K562 treated with DMSO at 1 percent for 24 hours (cell line): ENCODE results near the gene ABCC4. TPM values are rescaled to one million over a fixed set of nuclear protein-coding genes. Genes with fewer than 3 reads are reported as not detected.

Experiments used
- total RNA-seq: library from RNA; unstranded; fragments of 300-600 nt; gene quantifications from 2 replicates; pipeline ENCODE4 v1.2.3, GENCODE V29; 2022; ENCODE audit warnings: low read depth; ENCODE audit not compliant: insufficient read depth

Gene ABCC4, protein sequence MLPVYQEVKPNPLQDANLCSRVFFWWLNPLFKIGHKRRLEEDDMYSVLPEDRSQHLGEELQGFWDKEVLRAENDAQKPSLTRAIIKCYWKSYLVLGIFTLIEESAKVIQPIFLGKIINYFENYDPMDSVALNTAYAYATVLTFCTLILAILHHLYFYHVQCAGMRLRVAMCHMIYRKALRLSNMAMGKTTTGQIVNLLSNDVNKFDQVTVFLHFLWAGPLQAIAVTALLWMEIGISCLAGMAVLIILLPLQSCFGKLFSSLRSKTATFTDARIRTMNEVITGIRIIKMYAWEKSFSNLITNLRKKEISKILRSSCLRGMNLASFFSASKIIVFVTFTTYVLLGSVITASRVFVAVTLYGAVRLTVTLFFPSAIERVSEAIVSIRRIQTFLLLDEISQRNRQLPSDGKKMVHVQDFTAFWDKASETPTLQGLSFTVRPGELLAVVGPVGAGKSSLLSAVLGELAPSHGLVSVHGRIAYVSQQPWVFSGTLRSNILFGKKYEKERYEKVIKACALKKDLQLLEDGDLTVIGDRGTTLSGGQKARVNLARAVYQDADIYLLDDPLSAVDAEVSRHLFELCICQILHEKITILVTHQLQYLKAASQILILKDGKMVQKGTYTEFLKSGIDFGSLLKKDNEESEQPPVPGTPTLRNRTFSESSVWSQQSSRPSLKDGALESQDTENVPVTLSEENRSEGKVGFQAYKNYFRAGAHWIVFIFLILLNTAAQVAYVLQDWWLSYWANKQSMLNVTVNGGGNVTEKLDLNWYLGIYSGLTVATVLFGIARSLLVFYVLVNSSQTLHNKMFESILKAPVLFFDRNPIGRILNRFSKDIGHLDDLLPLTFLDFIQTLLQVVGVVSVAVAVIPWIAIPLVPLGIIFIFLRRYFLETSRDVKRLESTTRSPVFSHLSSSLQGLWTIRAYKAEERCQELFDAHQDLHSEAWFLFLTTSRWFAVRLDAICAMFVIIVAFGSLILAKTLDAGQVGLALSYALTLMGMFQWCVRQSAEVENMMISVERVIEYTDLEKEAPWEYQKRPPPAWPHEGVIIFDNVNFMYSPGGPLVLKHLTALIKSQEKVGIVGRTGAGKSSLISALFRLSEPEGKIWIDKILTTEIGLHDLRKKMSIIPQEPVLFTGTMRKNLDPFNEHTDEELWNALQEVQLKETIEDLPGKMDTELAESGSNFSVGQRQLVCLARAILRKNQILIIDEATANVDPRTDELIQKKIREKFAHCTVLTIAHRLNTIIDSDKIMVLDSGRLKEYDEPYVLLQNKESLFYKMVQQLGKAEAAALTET (N-terminal part only)
- total RNA-seq, result 10.4 and 10.5 TPM in 2 replicates

GRCh38 chr13:95301183-95301967, at the start of gene ABCC4:
Gene ABCC4, minus strand, starts transcription at chr13:95301451. Its CDS starts 137 bp downstream, at chr13:95301314.

